H9 (cell line): ENCODE measurements around the gene ZIK1. TPM values are rescaled to one million over a fixed set of nuclear protein-coding genes. Genes with fewer than 3 reads are reported as not detected.

Source experiments
- DNase-seq: peaks from one replicate; pipeline ENCODE4 v3.0.0-alpha.2; 2017
- H2AFZ ChIP-seq: one replicate; pipeline ENCODE4 v1.6.1; 2013; ENCODE audit warnings: mild to moderate bottlenecking, low read length, control low read depth, moderate library complexity
- H2AK5ac ChIP-seq: 2 replicates; pipeline ENCODE4 v1.6.1; 2013; ENCODE audit warnings: low read length, control low read depth, mixed read lengths; ENCODE audit not compliant: insufficient read length
- H2BK120ac ChIP-seq: one replicate; pipeline ENCODE4 v1.6.1; 2013; ENCODE audit warnings: low read depth, mild to moderate bottlenecking, low read length, control low read depth, inconsistent platforms; ENCODE audit not compliant: poor library complexity, severe bottlenecking
- H2BK12ac ChIP-seq: 2 replicates; pipeline ENCODE4 v1.6.1; 2013; ENCODE audit warnings: low read length, control low read depth, mixed read lengths, low read depth; ENCODE audit not compliant: insufficient read length
- H2BK15ac ChIP-seq: 2 replicates; pipeline ENCODE4 v1.6.1; 2013; ENCODE audit warnings: low read depth, low read length, control low read depth
- H2BK20ac ChIP-seq: one replicate; pipeline ENCODE4 v1.6.1; 2013; ENCODE audit warnings: low read depth, mild to moderate bottlenecking, low read length, control low read depth, inconsistent platforms; ENCODE audit not compliant: poor library complexity, severe bottlenecking
- H2BK5ac ChIP-seq: 2 replicates; pipeline ENCODE4 v1.6.1; 2013; ENCODE audit warnings: low read length, control low read depth, mixed read lengths; ENCODE audit not compliant: insufficient read length
- H3K14ac ChIP-seq: 2 replicates; pipeline ENCODE4 v1.6.1; 2013; ENCODE audit warnings: low read length, control low read depth; ENCODE audit not compliant: insufficient read depth
- H3K18ac ChIP-seq: 2 replicates; pipeline ENCODE4 v1.6.1; 2013; ENCODE audit warnings: low read depth, mild to moderate bottlenecking, mixed read lengths, low read length, control low read depth; ENCODE audit not compliant: insufficient read length
- H3K23ac ChIP-seq: 2 replicates; pipeline ENCODE4 v1.6.1; 2013; ENCODE audit warnings: low read length, control low read depth, mixed read lengths, low read depth; ENCODE audit not compliant: insufficient read length
- H3K23me2 ChIP-seq: 2 replicates; pipeline ENCODE4 v1.6.1; 2013; ENCODE audit warnings: low read depth, mild to moderate bottlenecking, mixed read lengths, low read length, control low read depth; ENCODE audit not compliant: insufficient read length, poor library complexity, severe bottlenecking
- H3K27ac ChIP-seq: 2 replicates; pipeline ENCODE4 v1.5.1; 2013; ENCODE audit warnings: low read length, control low read depth, mixed read lengths, low read depth; ENCODE audit not compliant: insufficient read length
- H3K27me3 ChIP-seq: 2 replicates; pipeline ENCODE4 v1.6.1; 2013; ENCODE audit warnings: low read length, control low read depth, inconsistent platforms; ENCODE audit not compliant: insufficient read depth
- H3K4ac ChIP-seq: 2 replicates; pipeline ENCODE4 v1.6.1; 2013; ENCODE audit warnings: low read depth, mild to moderate bottlenecking, control low read depth, inconsistent platforms, low read length, moderate library complexity
- H3K4me1 ChIP-seq: 2 replicates; pipeline ENCODE4 v1.6.1; 2013; ENCODE audit warnings: low read length, control low read depth, inconsistent platforms; ENCODE audit not compliant: insufficient read depth
- H3K4me2 ChIP-seq: 2 replicates; pipeline ENCODE4 v1.6.1; 2013; ENCODE audit warnings: low read length, control low read depth, mixed read lengths; ENCODE audit not compliant: insufficient read length, insufficient read depth
- H3K56ac ChIP-seq: 2 replicates; pipeline ENCODE4 v1.6.1; 2013; ENCODE audit warnings: low read depth, mild to moderate bottlenecking, mixed read lengths, low read length, control low read depth; ENCODE audit not compliant: insufficient read length
- H3K79me1 ChIP-seq: 2 replicates; pipeline ENCODE4 v1.6.1; 2013; ENCODE audit warnings: low read depth, mild to moderate bottlenecking, moderate library complexity, low read length, control low read depth, inconsistent platforms; ENCODE audit not compliant: insufficient read depth, poor library complexity, severe bottlenecking
- H3K79me2 ChIP-seq: 2 replicates; pipeline ENCODE4 v1.6.1; 2013; ENCODE audit warnings: low read length, control low read depth, inconsistent platforms; ENCODE audit not compliant: insufficient read depth
- H3K9ac ChIP-seq: 2 replicates; pipeline ENCODE4 v1.6.1; 2013; ENCODE audit warnings: low read length, control low read depth, mixed read lengths; ENCODE audit not compliant: insufficient read length; ENCODE audit errors: extremely low read depth
- H3K9me3 ChIP-seq: one replicate; pipeline ENCODE4 v1.6.1; 2013; ENCODE audit warnings: low read depth, low read length, inconsistent platforms; ENCODE audit not compliant: control insufficient read depth
- H3T11ph ChIP-seq: one replicate; pipeline ENCODE4 v1.6.1; 2013; ENCODE audit warnings: mild to moderate bottlenecking, low read length, control low read depth, inconsistent platforms
- H4K20me1 ChIP-seq: one replicate; pipeline ENCODE4 v1.6.1; 2013; ENCODE audit not compliant: control insufficient read depth, insufficient read length, insufficient read depth
- H4K5ac ChIP-seq: 2 replicates; pipeline ENCODE4 v1.6.1; 2013; ENCODE audit warnings: low read depth, mild to moderate bottlenecking, mixed read lengths, low read length, control low read depth; ENCODE audit not compliant: insufficient read length
- H4K8ac ChIP-seq: replicated peaks from 2 replicates; pipeline ENCODE4 v1.6.1; 2013; ENCODE audit warnings: low read length, control low read depth, mixed read lengths, low read depth; ENCODE audit not compliant: insufficient read length
- H4K91ac ChIP-seq: 2 replicates; pipeline ENCODE4 v1.6.1; 2013; ENCODE audit warnings: low read depth, mild to moderate bottlenecking, moderate library complexity, mixed read lengths, low read length, control low read depth; ENCODE audit not compliant: insufficient read length
- H3K27ac Mint-ChIP-seq, 3 experiments: 2 replicates in 2 of 3; 3 replicates in 1 of 3; pipeline ENCODE4 v1.8.0; 2020 to 2021; ENCODE audit warnings: mixed read lengths in 3 of 3, mild to moderate bottlenecking in 1 of 3, moderate library complexity in 1 of 3
- H3K27me3 Mint-ChIP-seq: 2 replicates; pipeline ENCODE4 v1.8.0; 2021; ENCODE audit warnings: low read depth, mild to moderate bottlenecking, moderate library complexity, mixed read lengths
- H3K36me3 Mint-ChIP-seq, 3 experiments: 2 replicates in 2 of 3; 3 replicates in 1 of 3; pipeline ENCODE4 v1.8.0; 2020 to 2021; ENCODE audit warnings: low read depth in 3 of 3, mixed read lengths in 3 of 3; ENCODE audit not compliant: insufficient read depth in 1 of 3
- H3K4me1 Mint-ChIP-seq, 2 experiments: 2 replicates each; pipeline ENCODE4 v1.8.0; 2020; ENCODE audit warnings: mixed read lengths in 2 of 2
- H3K4me3 Mint-ChIP-seq, 2 experiments: 2 replicates in 1 of 2; 3 replicates in 1 of 2; pipeline ENCODE4 v1.8.0; 2020 to 2021; ENCODE audit warnings: mild to moderate bottlenecking in 2 of 2, mixed read lengths in 2 of 2, moderate library complexity in 1 of 2
- H3K9me3 Mint-ChIP-seq, 2 experiments: 2 replicates in 1 of 2; 3 replicates in 1 of 2; pipeline ENCODE4 v1.8.0; 2020; ENCODE audit warnings: mild to moderate bottlenecking in 2 of 2, mixed read lengths in 2 of 2, moderate library complexity in 1 of 2
- WGBS: extraction: QIAGEN DNeasy Blood & Tissue Kit; methylation state at CpG from one replicate; pipeline ENCODE4 v1.1.7; 2013; ENCODE audit warnings: missing lambda C conversion rate, low lambda C conversion rate, mixed read lengths; ENCODE audit not compliant: insufficient read length; ENCODE audit errors: extremely low coverage; 5-methylcytosine and 5-hydroxymethylcytosine counted together
- total RNA-seq: library from RNA; stranded (reverse); gene quantifications from 2 replicates; pipeline ENCODE4 v1.2.1, GENCODE V29; 2021
- TF ChIP-seq, protein P1 (sequence below): fragments of 200-600 bp; sonication (generic); conservative IDR thresholded peaks from 3 replicates; pipeline ENCODE4 v1.8.0; 2021; ENCODE audit warnings: antibody characterized with exemption, mild to moderate bottlenecking

ZIK1 gene
- total RNA-seq, 1 experiment from 2014 or later: 27.8 TPM

GRCh38 chr19:57578487-57579205, 5.3 kb upstream of the ZIK1 start, which contains the start of gene ZNF416:
ZNF416 (minus strand) TSS chr19:57578911; CDS start chr19:57578704, 207 bp downstream.
- Histone ChIP-seq H2BK5ac (no peak within 1 kb of the TSS), H4K5ac (no peak within 1 kb of the TSS), H3K79me2 (peaks cover 9% of the 10 kb centered on the region; the same call in 1 of the 2 replicates), H2BK20ac (no peak within 1 kb of the TSS), H2AK5ac (no peak within 1 kb of the TSS), H3K4me2 (peak within 1 kb of the TSS; percentile 92), H3K79me1 (no peaks in the 10 kb centered on the region), H2BK12ac (no peak within 1 kb of the TSS), H3K14ac (peak within 1 kb of the TSS; percentile 65), H3K9ac (peak within 1 kb of the TSS; percentile 45), H3K23me2 (peaks cover 12% of the 10 kb centered on the region), H3K56ac (no peak within 1 kb of the TSS), H4K8ac (no peak within 1 kb of the TSS), H2BK15ac (no peak within 1 kb of the TSS), H4K20me1 (no peaks in the 10 kb centered on the region), H3K4me1 (peaks cover 6% of the 10 kb centered on the region), H3K23ac (no peak within 1 kb of the TSS), H3T11ph (no peak within 1 kb of the TSS), H3K18ac (no peak within 1 kb of the TSS), H4K91ac (no peak within 1 kb of the TSS), H3K27ac (no peak within 1 kb of the TSS), H2BK120ac (no peak within 1 kb of the TSS), H3K27me3 (no peaks in the 10 kb centered on the region), H3K9me3 (peaks cover 38% of the 10 kb centered on the region), H3K4ac (no peak within 1 kb of the TSS), H2AFZ (no peak within 1 kb of the TSS)
- TF ChIP-seq, protein P1, sequence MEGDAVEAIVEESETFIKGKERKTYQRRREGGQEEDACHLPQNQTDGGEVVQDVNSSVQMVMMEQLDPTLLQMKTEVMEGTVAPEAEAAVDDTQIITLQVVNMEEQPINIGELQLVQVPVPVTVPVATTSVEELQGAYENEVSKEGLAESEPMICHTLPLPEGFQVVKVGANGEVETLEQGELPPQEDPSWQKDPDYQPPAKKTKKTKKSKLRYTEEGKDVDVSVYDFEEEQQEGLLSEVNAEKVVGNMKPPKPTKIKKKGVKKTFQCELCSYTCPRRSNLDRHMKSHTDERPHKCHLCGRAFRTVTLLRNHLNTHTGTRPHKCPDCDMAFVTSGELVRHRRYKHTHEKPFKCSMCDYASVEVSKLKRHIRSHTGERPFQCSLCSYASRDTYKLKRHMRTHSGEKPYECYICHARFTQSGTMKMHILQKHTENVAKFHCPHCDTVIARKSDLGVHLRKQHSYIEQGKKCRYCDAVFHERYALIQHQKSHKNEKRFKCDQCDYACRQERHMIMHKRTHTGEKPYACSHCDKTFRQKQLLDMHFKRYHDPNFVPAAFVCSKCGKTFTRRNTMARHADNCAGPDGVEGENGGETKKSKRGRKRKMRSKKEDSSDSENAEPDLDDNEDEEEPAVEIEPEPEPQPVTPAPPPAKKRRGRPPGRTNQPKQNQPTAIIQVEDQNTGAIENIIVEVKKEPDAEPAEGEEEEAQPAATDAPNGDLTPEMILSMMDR: peak; percentile 31; the same call in 2 of the 3 replicates
- peak within 1 kb of the TSS in 2 of 3 experiments; percentile 51 to 70; a peak in 1 of 7 replicates for H3K27ac Mint-ChIP-seq
- WGBS: no CpG with 5 or more reads among the region's 62 CpGs
- peaks cover 25% of the 10 kb centered on the region for H3K27me3 Mint-ChIP-seq
- peaks cover 76% of the 10 kb centered on the region in 2 experiments for H3K9me3 Mint-ChIP-seq
- peak; percentile 99 for DNase-seq
- peak within 1 kb of the TSS; percentile 77 to 85 for H3K4me3 Mint-ChIP-seq
- H3K36me3 Mint-ChIP-seq: peaks cover 53 to 58% (median 55%) of the 10 kb centered on the region in 3 experiments
- H3K4me1 Mint-ChIP-seq: peaks cover 8 to 11% of the 10 kb centered on the region in 2 experiments; a peak in 3 of 4 replicates
